Peyer's patch (tissue), 4 donors: ENCODE measurements around the gene CNTRL.

Source experiments
- POLR2A ChIP-seq, 2 donors: fragments of 450-650 bp; IDR thresholded peaks; one replicate each; pipeline ENCODE4 v1.5.1; 2017; ENCODE audit warnings: antibody characterized with exemption in 2 of 2, mild to moderate bottlenecking in 2 of 2, moderate library complexity in 2 of 2
- TF ChIP-seq, protein P1 (sequence below), 6 experiments: fragments of 450-650 bp in 4 of 6; fragments of 200-600 bp in 2 of 6; sonication (generic) in 1 of 6; IDR thresholded peaks; one replicate each; pipeline ENCODE4 v1.5.1; 2017 to 2019; ENCODE audit warnings: antibody characterized with exemption in 6 of 6, mild to moderate bottlenecking in 3 of 6, moderate library complexity in 1 of 6

- TF ChIP-seq, protein P1, sequence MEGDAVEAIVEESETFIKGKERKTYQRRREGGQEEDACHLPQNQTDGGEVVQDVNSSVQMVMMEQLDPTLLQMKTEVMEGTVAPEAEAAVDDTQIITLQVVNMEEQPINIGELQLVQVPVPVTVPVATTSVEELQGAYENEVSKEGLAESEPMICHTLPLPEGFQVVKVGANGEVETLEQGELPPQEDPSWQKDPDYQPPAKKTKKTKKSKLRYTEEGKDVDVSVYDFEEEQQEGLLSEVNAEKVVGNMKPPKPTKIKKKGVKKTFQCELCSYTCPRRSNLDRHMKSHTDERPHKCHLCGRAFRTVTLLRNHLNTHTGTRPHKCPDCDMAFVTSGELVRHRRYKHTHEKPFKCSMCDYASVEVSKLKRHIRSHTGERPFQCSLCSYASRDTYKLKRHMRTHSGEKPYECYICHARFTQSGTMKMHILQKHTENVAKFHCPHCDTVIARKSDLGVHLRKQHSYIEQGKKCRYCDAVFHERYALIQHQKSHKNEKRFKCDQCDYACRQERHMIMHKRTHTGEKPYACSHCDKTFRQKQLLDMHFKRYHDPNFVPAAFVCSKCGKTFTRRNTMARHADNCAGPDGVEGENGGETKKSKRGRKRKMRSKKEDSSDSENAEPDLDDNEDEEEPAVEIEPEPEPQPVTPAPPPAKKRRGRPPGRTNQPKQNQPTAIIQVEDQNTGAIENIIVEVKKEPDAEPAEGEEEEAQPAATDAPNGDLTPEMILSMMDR (IDR thresholded peaks at IDR 0.05), result peak; percentile 18 to 75 (median 62)
- TF ChIP-seq POLR2A (IDR thresholded peaks at IDR 0.05), result peak; percentile 40 to 81
These were observed 127.2 kb downstream of the CNTRL start, which contains the start of gene RAB14 for GRCh38 chr9:121201738-121202533.
